DMS 273 treated with DMSO at 0.1 percent for 48 hours (cell line): Measurements from ENCODE around the gene GPBP1L1.
"Not testable (repeated sequence)": the region's sequence is repeated elsewhere in the genome, so short reads cannot be mapped to it uniquely, and the experiment has no call there.

Experiments used
- DNase-seq: peaks from one replicate; lab custom pipeline; 2025; lab: John Stamatoyannopoulos, UW

Gene GPBP1L1

DNA sequence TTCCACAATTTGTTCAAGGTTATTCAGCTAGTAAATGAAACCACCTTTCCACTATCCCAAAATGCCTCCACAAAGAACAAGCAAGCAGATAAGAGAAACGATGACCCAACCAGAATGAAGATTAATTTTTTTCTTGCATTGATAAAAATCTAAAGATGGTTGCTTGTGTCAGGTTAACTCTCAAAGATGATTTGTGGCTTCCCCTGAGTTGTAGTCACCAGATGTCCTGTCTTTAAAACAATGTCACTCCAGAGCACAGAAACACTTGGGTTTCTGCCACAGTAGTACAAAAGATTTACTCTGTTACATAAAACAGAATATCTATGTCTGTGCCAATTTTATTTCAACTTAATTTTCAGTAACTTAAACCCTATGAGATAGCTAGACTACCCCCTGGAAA, 51.1 kb downstream of the GPBP1L1 start:
- DNase-seq = no peak

DNA sequence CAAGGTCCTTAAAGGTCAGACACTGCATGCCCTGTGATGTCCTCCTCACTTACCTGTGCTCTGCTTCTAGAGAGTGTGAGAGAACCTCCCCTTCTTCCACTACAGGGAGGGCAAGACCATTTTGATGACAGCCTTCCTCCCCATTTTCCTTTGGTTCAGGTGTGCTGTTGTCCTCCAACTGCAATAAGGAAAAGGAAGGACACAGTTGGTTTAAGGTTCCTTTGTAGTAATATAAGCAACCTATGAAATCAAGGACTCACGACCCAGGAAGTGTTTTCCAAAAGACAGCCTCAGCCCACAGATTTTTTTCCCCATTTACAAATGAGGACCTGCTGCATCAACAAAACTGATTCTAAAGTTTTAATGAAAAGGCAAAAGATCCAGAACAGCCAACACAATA, 55.9 kb downstream of the GPBP1L1 start:
- no peak for DNase-seq

DNA sequence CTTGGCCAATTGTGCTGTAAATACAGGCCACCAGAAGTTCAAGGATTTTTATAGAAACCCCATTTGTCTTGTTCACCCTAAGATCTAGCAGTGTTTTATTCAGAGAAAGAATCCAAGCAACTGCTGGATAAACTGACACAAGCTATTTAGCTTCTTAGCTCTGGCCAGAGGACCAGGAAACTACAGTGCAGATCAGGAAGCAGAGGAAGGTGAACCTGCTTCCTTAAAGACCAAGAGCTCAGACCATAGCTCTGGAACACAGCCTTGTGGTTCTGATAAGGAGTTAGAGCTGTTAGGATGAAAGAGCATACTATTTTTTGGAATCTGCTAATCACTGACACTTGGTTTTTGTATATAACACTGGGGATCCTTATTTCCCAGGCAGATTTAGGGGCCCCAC, 57.3 kb downstream of the GPBP1L1 start:
- no peak for DNase-seq

DNA sequence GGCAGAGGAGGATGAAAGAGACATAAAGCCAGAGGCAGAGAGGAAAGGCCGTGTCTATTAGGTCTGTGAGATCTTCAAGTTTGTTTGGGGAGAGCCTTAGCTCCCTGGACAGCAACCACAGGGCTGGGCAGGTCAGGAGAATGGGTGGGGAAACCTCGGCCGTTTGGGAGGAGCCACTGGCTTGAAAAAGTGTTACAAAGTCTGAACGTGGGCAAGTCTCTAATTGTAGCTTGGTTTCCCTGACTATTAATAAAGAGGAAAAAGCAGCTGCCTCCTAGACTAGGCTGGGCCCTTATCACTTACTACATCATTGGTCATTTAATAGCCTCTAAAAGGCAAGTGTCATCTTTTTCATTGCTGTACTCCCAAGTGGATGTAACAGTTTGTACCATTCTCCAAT, 62.4 kb downstream of the GPBP1L1 start, which contains the start of gene CCDC17:
Gene CCDC17, minus strand, starts transcription at position 83 of the 400 bp plus-strand sequence. CDS start 145 bp downstream, outside the sequence.
- no peak for DNase-seq

DNA sequence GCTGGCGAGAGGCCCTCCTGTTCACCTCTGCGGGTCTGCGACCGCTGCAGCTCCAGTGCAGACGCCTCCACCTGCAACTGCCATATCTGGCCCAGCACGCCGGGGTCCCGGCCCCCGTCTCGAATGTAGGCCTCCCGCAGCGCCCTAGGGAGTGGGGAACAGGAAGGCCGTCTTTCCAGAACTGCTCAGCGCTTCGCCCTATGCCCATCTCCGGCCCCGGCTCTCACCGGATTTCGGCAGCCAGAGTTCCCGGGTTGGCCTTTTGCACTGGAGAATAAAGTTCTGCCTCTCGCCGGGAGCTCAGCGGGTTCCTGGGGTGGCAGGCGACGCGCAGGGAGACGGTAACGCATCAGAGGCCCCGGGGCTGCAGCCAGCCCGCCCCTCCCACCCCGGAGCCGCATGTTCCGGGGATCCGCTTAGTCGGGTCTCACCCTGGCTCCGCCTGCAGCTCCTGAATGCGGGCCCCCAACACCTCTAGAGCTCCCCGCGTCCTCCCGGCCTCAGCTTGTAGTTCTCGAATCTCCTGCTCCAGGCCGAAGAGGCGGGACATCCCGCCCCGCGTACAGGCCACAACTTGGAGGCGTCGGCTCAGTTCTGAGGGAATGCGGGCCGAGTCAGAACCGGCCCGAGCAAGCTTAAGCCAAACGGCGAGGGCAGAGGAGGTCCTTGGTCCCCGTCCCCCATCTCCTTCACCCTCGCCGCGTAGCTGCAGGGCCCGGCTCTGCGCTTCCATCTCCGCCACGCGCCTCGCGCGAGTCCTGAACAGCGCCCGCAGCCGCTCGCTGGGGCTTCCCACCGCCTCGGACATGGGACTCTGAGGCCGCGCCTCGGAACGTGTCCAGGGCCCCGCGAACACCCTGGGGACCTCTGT, 63.6 kb downstream of the GPBP1L1 start:
- DNase-seq = no peak

DNA sequence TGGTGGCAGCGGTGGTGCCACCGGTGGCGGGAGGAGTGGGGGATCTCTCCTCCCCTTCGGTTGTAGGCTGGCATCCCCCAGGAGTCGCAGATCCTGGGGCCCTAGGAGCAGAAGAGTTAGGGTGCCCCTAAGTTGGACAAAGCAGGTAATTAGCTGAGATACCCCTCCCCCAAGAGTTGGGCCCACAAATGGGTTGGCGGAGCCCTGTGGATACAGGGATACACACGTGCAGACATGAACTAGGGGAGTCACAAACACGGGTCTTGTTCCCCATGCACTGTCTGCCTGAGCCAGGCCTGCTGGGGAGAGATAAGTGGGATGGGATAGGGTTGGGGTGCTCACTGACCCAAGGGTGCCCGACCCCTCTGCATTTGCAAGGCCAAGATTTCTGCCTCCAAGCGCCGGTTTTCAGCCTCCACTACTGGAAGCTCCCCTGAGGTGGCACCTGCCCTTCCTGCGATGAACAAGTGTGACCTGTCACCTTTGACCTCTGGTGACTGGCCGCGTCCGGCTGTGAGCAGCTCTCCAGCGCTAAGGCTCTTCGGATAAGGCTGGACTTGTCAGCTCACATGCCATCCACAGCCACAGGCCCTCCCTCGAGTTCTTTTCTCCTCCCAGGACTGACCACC, 64.3 kb downstream of the GPBP1L1 start:
- no peak for DNase-seq

DNA sequence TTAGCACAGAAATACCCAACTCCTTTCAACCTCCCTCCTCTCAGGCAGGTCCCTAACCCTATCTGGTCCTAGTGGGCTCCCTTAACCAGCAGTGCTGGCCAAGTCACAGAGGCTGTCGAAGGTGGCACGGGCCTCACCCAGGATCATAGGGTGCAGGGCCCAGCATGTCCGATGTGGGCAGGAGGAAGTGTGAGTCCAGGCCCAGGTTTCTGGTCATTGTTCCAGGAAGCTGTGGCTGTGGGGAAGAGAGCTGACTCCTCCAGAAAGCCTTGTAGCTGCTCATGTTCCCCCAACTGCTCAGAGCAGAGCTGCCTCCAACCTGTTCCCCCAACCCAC, 64.9 kb downstream of the GPBP1L1 start:
- no peak for DNase-seq

DNA sequence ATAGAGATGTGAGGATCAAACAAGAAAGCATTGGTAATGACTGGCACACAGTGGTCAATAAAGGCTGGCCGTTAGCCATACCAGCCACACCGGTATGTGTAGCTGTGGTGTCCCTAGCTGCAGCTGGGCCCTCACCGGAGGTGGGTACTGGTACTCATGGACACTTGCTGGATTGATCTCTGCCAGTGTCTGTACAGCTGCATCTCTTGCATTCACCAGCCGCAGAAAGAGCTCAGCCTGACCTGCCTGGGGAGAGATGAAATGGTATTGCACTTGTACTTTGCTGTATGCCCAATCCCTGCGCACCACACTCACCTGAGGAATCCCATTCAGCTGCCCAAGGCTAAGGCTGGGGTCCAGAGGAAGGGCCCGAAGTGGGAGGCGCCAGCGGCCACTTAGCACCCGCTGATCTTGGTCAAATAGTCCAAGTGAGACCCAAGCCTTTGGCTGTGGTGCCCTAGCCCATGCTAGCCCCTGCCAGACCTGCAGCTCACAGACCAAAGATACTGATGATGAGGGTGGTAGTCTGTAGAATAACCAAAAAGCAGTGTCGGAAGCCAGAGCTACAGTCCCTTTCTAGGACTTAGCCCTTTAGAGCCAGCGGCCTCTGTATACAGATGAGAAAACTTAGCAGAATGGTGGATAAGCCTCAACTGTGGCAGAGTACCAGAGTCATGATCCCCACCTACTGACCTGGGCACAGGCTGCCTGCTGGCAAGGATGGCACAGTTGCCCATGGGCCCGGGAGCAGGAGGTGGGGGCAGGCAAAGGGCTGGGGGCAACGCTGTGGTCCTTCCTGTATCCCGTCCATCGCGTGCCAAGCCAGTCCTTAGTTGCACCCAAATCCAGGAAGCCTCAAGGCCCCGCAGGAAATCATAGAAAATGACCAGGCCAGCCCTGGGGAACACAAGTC, 65.5 kb downstream of the GPBP1L1 start:
- no peak for DNase-seq

DNA sequence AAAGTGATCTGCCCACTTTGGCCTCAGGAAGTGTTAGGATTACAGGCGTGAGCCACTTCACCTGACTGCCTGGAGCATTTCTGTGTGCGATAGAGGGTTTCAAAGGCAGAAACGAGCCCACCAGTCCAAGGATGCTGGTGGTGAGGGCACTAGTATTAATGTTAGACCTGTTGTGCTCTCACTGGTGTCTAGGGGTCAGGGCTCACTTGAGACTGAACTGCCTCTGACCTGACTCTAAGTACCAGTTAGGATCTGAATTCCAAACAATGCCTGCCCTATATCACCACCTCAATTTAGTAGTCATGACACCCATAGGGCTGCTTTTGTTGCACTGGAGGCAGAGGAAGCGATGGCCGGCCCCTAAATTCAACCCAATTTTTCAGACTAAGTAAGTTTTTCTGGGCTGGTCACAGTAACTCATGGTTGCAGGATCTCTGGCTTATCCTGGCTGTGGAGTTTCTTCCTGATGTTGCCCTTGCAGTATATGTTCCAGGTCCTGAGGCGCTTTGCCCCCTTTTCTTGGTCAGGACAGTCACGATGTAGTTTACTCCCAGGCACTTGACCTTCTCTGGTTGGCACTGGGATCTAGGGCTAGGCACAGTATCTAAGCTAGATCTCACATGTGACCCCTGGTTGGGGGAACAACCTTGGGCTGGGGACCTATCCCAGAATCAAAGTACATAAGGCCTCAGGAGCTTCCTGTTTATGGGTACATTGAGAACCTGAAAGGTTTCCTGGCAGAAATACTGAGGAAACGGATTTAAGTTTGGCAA, 67.0 kb downstream of the GPBP1L1 start:
- DNase-seq = no peak

DNA sequence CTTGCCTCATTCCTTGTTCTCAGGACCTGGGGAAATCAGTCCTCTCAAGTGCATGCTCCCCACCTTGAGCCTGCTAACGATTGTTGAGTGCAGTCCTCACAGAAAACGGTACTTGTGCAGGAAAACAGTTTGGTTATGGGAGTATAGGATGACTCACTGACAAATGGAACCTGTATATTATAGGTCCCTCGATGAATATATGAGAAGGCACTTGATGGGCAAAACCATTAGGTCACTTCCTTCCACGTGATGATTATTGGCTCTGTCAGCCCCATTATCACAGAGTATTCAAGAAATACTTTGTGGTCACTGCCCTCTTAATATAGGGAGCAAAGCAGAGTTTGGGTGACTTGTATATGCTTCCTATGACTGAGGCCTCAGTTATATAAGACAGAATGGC, 68.7 kb downstream of the GPBP1L1 start:
- DNase-seq = no peak

DNA sequence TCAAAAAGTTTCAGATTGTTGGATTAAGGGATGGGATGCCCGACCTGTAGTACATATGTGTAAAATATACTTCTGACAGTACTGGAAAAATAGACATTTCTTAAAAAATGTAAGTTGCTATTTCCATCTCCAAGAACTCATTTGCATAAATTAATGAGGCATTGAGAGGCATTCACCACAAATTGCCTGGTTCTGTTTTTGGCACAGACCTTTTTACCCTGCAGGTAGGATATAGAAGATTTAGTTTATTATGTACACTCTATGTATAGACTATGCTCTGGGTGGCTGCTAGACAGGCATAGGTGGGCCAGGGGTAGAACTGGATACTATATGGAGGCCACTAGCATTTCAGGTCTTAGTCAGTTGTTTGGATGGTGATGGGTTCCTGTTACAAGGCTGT, 70.4 kb downstream of the GPBP1L1 start:
- no peak for DNase-seq

DNA sequence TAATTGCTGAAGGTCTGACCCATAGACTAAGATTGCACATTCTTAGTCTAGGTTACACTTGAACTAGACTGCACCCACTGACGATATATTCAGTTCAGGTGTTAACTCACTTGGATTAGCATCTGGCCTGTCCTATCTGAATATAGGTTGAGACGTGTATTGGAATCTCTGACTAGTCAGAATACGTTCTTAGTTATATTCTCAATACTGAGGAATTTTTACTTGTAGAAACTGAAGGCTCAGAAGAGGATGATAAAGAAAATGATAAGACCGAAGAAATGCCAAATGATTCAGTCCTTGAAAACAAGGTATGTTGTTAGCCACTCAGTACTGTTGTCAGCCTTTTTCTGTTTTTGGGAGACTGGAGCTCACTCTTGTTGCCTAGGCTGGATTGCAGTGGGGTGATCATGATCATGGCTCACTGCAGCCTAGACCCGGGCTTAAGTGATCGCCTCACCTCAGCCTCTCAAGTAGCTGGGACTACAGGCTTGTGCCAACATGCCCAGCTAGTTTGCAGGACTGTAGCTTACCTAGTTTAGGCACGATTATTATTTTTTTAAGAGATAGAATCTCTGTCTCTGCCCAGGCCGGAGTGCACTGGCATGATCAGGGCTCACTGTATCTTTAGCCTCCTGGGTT, 73.3 kb downstream of the GPBP1L1 start:
- DNase-seq = no peak

DNA sequence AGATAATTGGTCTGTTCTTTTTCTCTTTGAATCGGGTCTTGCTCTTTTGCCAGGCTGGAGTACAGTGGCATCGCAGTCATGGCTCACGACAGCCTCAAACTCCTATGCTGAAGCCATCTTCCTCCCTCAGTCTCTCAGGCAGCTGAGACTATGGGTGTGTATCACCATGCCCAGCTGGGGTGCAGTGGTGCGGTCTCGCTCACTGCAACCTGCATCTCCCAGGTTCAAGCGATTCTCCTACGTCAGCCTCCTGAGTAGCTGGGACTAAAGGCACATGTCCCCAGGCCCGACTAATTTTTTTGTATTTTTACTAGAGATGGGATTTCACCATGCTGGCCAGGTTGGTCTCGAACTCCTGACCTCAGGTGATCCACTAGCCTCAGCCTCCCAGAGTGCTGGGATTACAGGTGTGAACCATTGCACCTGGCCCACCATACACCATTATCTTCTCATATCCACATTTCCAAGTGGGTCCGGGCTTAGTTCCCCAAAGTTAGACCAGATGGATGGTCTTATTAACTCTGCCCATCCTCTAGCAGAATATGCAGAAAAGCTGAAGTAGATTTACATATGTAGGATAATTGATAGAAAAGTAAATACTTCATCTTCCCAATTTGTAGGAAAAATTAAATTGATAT, 75.6 kb downstream of the GPBP1L1 start:
- DNase-seq = no peak

DNA sequence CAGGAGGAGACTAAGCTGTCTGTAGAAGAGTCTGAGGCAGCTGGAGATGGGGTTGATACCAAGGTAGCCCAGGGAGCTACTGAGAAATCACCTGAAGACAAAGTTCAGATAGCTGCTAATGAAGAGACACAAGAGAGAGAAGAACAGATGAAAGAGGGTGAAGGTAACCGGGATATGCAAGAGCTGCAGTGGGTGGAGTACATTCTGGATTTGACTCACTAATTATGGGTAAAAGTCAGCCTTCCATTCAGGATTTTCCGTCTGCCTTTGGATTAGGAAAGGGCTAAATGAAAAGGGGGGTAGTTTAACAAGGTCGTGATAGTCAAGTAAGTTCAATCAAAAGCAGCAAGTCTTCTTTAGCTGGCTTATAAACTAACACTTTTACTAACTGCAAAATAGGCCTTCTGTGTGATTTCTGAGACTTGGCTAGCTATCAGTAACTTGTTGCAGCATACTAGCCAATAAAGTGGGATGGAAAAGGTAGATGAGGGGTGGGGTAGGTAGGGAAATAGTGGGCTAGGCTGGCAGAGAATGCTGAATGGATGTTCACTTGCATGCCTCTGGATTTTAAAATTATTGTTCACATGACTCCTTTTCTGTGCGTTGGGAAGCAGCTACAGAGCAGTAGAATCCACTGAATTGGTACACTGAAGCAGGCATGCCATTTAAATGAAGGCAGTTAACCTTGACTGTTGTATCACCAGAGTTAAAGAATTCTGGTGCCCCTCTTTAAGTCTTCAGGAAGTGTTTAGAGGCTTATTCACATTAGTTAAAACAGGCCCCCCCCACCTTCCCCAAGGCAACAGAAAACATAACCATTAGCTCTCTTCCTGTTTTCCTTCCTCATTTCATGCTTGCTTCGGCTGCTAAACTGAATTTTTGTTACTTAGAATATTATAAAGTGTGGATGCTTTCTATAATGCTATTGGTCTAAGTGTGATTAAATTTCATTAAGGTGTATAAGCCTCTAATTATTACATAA, 77.9 kb downstream of the GPBP1L1 start:
- no peak for DNase-seq

DNA sequence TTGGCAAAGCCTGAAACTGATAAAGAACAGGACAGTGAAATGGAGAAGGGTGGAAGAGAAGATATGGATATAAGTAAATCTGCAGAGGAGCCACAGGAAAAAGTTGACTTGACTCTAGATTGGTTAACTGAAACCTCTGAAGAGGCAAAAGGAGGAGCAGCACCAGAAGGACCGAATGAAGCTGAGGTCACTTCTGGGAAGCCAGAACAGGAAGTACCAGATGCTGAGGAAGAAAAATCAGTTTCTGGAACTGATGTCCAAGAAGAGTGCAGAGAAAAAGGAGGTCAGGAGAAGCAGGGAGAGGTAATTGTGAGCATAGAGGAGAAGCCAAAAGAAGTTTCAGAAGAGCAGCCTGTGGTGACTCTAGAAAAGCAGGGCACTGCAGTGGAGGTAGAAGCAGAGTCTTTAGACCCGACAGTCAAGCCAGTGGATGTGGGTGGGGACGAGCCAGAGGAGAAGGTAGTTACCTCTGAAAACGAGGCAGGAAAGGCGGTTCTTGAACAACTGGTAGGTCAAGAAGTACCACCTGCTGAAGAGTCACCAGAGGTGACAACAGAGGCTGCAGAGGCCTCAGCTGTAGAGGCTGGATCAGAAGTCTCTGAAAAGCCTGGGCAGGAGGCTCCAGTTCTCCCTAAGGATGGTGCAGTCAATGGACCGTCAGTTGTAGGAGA, 78.8 kb downstream of the GPBP1L1 start:
- DNase-seq = no peak

DNA sequence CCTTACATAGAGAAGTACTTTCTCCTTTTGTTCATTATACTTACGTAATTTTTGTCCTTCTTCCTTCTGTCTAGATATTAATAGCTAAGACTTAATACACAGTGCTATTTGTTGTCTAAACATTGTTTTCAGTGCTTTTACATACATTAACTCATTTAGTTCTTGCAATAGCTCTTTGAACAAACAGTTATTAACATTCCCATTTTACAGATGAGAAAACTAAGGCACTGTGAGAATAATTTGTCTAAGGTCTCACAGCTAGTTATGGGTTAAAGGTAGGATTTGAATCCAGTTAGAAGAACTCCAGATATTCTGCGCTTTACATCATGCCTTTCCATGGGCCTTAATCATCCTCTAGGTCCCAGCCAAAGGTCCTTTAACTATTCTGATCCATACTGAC, 82.1 kb downstream of the GPBP1L1 start:
- DNase-seq = no peak

DNA sequence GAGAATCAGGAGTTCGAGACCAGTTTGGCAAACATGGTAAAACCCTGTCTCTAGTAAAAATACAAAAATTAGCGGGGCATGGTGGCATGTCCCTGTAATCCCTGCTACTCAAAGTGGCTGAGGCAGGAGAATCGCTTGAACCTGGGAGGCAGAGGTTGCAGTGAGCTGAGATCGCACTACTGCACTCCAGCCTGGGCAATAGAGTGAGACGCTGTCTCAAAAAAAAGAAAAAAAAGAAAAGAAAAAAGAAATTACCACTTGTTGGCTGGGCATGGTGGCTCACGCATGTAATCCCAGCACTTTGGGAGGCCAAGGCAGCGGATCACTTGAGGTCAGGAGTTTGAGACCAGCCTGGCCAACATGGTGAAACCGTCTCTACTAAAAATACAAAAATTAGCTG, 89.6 kb downstream of the GPBP1L1 start:
- DNase-seq = not testable (repeated sequence)

DNA sequence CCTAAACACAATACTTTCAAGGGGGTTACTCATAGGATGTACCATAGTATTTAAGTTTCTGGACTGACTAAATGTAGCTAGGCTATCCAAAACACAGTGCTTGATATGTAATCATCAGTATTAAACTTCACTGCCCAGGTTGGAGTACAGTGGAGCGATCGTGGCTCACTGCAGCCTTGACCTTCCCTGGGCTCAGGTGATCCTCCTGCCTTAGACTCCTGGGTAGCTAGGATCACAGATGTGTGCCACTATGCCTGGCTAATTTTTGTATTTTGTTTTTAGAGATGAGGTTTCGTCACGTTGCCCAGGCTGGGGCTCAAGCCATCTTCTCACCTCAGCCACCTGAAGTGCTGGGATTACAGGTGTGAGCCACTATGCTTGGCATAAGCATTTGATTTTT, 91.9 kb downstream of the GPBP1L1 start:
- no peak for DNase-seq

DNA sequence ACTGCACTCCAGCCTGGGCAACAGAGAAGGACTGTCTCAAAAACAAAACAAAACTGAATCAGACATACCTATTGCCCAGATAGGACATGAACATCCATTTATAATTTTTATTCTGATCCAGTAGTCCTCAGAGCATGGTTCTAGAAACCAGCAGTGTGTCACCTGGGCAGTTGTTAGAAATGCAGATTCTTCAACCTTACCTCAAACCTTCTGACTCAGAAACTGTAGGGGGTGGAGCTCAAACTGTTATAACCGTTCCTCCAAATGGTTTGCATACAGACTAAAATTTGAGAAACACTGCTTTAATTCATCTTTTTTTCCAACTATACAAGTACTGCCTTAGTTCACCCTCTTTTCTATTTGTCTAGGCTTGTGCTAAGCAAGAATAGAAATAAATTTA, 96.5 kb downstream of the GPBP1L1 start:
- DNase-seq = no peak
